ENCODE data around the gene FBLN2.

The FBLN2 gene

GRCh38 chr3:13661121-13661520 lies 112.2 kb downstream of the FBLN2 start:
- DNase-seq: no peak
- intact Hi-C loops (cut with DNase I): no loop called here

- no peak for DNase-seq
- intact Hi-C loops (cut with DNase I): no loop called here
Observed at GRCh38 chr3:13662238-13662847, 113.4 kb downstream of the FBLN2 start.

- no peak for DNase-seq
- intact Hi-C loops (cut with DNase I): no loop called here
Observed at GRCh38 chr3:13663781-13664535, 115.0 kb downstream of the FBLN2 start.

GRCh38 chr3:13665582-13666226 lies 116.8 kb downstream of the FBLN2 start:
- DNase-seq: no peak
- intact Hi-C loops (cut with DNase I): no loop called here

DNA sequence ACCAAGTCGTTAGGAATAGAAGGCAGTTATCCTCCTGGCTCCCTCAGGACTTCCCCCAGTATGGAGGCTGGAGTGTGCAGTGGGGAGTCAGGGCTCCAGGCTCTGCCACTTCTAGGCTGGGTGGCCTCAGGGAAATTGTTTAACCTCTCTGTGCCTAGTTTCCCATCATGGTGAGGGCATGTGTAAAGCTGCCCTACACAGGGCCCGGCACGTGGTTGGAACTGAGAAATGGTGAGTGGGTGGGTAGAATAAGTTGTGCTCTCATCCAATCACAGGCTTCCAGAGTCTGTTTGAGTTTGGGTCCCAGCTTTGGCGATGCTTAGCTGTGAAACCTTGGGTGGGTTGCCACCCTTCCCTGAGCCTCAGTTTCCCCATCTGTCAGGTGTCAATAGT lies 117.3 kb downstream of the FBLN2 start:
- intact Hi-C loops (cut with DNase I): no loop called here
- no peak for DNase-seq

DNA sequence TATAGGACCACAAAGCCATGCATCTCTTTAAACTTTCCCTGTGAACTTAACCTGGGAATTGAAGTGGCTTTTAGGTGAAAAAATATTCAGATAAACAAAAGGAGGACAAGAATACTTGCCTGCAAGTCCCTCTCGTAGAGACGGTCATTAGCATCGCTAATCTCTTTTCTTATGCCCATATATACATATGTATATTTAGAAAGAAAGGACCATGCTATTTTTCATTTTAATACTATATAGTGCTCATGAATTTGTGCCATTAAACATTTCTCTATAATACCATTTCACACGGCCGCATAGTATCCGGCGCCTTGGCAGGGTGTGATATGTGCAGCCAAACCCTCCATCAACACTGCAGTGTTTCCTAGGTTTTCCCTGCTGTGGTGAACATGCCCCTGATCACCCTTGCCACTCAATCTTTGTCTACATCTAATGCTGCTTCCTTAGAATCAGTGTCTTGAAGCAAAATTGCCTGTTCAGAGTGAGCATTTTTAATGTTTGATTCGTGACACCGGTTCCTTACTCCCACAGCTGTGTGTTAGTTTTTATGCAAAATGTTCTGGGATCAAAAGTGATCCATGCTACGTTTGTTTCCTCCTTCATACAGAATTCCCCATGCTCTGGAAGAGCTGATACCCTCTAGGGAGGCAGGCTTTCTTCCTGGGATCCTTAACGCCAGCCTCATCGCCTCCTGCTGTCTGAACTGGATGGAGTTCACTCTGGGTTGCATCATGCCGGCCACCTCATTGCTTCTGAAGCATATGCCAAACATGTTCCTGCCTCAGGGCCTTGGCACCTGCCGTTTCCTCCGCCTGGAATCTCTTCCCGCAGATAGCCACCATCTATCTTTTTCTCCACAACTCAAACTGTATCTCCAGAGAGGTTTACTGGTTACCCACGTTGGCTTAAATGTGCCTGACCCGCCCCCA lies 118.1 kb downstream of the FBLN2 start:
- intact Hi-C loops (cut with DNase I): no loop called here
- no peak for DNase-seq

DNA sequence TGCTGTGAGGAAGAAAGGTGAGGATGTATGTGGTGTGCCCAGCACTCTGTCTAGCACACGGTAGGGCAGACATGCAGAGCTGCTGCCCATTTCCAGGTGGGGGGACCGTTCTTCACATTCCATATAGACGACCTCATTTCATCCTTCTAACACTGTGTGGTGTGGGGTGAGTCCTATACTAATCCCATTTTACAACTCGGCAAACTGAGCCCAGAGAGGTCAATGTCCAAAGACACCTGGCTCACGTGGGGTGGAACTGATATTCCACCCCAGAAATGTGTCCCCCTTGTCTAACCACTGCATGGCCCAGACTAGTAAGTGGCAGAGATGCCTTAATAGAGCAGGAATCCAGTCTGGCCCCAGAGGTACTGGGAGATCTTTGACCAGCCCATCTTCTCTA lies 119.2 kb downstream of the FBLN2 start:
- no peak for DNase-seq
- intact Hi-C loops (cut with DNase I): no loop called here

GRCh38 chr3:13669457-13669856 lies 120.5 kb downstream of the FBLN2 start:
- intact Hi-C loops (cut with DNase I): no loop called here
- DNase-seq: no peak

DNA sequence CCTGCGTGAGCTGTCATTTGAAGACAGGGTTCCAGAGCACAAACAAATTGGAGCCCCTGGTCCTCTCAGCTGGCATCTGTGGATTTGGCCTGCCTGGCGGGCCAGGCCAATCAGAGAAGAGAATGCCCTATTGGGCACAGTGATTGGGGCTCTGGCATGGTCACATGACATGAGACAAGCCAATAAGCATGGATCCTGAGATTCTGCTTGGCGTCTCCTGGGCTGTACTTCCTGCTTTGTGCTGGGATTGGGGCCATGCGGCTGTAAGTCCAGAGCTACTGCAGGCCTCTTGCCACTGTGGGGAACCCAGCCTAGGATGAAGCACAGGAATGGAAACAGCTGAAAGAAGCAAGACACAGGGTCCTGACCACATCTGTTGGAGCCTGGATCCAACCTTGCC lies 121.4 kb downstream of the FBLN2 start:
- intact Hi-C loops (cut with DNase I): no loop called here
- DNase-seq: no peak

DNA sequence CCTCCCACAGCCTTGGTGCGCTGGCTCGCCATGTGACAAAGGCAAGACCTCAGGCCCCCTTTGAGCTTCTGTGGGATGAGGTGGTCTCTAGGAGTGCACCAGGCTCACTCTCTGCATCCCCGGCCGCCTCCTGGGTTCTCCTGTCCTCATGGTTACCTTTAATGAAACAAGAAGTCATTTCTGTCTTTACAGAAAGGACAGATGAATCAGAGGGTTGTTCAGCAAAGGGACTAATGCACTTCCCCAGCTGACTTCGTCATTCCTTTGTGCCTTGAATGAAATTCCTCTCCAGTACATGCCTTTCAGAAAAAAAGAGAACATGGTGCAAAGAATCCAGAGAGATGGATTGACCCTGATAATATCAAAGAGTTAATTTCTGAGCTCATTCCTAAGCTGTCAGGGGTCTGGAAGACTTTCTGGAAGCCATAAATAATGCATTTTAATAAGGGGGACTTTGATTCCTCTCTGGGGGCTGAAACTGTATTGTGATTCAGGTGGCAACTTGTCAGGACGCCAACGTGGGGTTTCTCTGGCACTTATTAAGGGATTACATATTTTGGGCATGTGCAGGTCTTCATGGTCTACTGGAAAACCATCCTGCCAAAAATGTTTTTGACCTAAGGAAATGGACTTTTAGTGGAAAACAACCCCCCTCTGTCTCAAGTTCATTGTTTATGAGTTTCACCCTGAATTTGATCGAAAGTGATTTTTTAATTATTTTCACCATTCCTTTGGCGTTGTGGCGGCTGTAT lies 122.7 kb downstream of the FBLN2 start:
- no peak for DNase-seq
- intact Hi-C loops (cut with DNase I): no loop called here

DNA sequence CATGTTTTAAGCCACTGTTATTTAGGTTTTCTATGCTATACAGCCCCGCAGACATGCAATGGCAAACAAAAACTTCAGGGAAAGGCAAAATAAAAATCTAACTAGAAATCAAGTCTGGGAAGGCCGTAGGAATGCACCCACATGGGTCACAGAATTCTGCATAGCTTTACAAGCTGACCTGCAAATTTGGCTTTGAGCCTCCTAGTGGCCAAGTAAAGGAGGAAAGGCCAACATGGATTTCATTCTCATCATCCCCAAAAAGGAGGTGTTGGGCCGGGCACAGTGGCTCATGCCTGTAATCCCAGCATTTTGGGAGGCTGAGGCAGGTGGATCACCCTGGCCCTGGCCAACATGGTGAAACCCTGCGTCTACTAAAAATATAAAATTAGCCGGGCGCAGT lies 124.3 kb downstream of the FBLN2 start:
- no peak for DNase-seq
- intact Hi-C loops (cut with DNase I): no loop called here

DNA sequence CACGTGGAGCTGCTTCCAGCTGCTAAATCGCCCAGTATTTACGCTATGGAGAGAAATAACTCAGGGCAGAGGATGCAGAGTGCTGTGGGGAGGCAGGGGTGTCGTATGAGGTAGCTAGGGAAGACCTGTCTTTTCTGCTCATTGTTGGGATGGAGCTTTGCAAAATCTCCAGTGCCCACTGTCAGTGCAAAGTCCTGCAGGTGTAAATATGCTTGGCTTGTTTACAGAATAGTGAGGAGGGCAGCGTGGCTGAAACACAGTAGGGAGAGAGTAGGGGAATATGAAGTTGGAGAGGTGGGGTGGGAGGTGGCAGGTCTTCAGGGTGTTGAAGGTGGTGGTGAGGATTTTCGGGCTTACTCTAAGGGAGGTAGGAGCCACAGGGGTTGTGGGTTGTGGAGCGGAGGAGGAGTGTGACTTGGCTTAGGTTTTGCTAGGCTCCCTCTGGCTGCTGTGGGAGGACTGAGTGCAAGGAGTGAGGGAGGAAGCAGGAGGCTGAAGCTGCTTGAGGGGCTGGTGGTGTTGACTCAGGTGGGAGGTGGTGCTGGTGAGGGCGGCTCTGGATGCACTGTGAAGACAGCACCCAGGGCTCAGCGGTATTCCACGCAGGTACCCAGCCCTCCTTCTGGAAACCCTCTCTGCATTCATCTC lies 125.7 kb downstream of the FBLN2 start:
- intact Hi-C loops (cut with DNase I): no loop called here
- peak in 36 of 42 donors; percentile 17 to 84 (median 48) for DNase-seq

- DNase-seq: no peak
- intact Hi-C loops (cut with DNase I): no loop called here
Observed at GRCh38 chr3:13676356-13677017, 127.6 kb downstream of the FBLN2 start.

DNA sequence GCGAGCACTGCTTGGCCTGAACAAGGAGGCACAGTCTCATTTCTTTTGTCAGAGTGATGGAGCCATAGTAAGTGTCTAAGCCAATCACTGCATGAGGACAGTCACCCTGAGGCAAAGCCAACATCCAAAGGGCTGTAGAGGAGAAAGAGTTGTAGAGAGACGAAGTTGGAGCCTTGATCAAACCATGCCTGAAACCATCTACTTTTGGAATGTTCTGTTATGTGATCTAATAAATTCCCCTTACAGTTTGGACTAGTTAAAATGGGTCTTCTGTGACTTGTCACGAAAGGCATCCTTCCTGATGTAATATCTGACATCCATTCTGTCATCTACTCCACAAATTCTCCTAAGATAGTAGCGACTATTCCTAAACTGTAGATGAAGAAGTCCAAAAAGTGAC lies 128.3 kb downstream of the FBLN2 start:
- intact Hi-C loops (cut with DNase I): no loop called here
- DNase-seq: no peak

DNA sequence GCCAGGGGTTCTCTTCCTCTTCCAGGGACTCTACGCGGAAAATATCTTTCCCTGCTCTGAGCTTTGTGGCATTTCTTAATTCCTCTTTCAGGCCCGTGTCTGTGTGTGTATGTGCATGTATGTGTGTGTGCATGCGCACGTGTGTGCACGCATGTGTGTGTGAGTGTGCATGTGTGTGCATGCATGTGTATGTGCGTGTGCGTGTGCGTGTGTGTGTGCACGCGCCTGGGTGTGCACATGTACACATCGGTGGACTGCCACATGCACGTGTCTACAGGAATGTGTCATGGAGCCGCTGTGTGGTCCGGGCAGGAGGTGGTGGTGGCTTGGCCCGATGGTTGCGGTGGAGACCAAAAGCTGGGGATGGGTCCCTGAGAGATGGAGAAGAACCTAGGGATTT lies 133.0 kb downstream of the FBLN2 start:
- intact Hi-C loops (cut with DNase I): no loop called here
- no peak for DNase-seq

GRCh38 chr3:13682331-13683013 lies 133.5 kb downstream of the FBLN2 start:
- intact Hi-C loops (cut with DNase I): no loop called here
- DNase-seq: no peak

DNA sequence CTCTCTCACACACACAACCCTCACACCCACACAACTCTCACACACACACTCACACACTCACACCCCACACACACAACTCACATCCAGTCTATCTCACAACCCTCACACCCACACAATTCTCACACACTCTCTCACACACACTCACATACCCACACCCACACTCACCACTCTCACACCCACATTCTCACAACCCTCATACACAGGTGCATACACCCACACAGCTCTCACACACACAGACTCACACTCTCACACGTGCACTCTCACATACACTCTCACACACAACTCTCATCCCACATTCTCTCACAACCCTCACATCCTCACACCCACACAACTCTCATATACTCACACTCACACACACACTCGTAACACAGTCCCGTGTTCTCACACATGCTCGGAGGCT lies 134.4 kb downstream of the FBLN2 start:
- intact Hi-C loops (cut with DNase I): no loop called here
- no peak for DNase-seq
